Stimulated activated CD4-positive, alpha-beta T cell treated with anti-CD3 and anti-CD28 coated beads, Interleukin-2, amount 100 ng/mL, for 24 hours (primary cell): ENCODE measurements around the gene ISLR2.

Experiments used
- DNase-seq, 2 donors: peaks; one replicate each; pipeline ENCODE4 v3.0.0-alpha.2; 2020

The ISLR2 gene

GRCh38 chr15:74179101-74179841, 48.9 kb downstream of the ISLR2 start:
- DNase-seq: no peak

- no peak for DNase-seq
These were observed 49.8 kb downstream of the ISLR2 start for GRCh38 chr15:74179983-74180880.

GRCh38 chr15:74180881-74181602, 50.7 kb downstream of the ISLR2 start:
- DNase-seq: no peak

- DNase-seq: no peak
These were observed 51.7 kb downstream of the ISLR2 start for GRCh38 chr15:74182131-74182530.

- no peak for DNase-seq
These were observed 54.3 kb downstream of the ISLR2 start for GRCh38 chr15:74184582-74185091.

- no peak for DNase-seq
These were observed 55.4 kb downstream of the ISLR2 start for GRCh38 chr15:74185710-74186348.
